PC-9 (cell line): ENCODE data around the gene SLC6A1. TPM values are rescaled to one million over a fixed set of nuclear protein-coding genes. Genes with fewer than 3 reads are reported as not detected.

Source experiments
- BruUV-seq: library from RNA; stranded (reverse); fragments of 400-500 nt; replicated peaks from 2 replicates; lab custom pipeline; 2021; lab: Mats Ljungman, UMichigan
- CTCF ChIA-PET: fragments of 300-600 bp; sonication (Branson Sonifier 250); formaldehyde crosslinking; loops from one replicate; lab custom pipeline; 2022; ENCODE audit warnings: antibody characterized with exemption; lab: Charles Lee
- POLR2A ChIA-PET: fragments of 300-600 bp; sonication (Branson Sonifier 250); formaldehyde crosslinking; loops from one replicate; lab custom pipeline; 2022; ENCODE audit warnings: antibody characterized with exemption; ENCODE audit not compliant: unreplicated experiment; lab: Charles Lee
- DNase-seq, 2 experiments: peaks; one replicate each; pipeline versions ENCODE4 v3.0.0 to v3.0.0-alpha.2; 2015 to 2022; ENCODE audit warnings: mixed read lengths in 1 of 2
- H2AFZ ChIP-seq: fragments of 200-600 bp; sonication (generic); 2 replicates; pipeline ENCODE4 v1.8.1; 2017; ENCODE audit warnings: antibody characterized with exemption
- H3F3A ChIP-seq: fragments of 200-600 bp; sonication (generic); 2 replicates; pipeline ENCODE4 v1.8.1; 2017; ENCODE audit warnings: antibody characterized with exemption, mild to moderate bottlenecking, low read depth; ENCODE audit not compliant: insufficient read depth
- H3K27ac ChIP-seq: fragments of 200-600 bp; sonication (generic); 2 replicates; pipeline ENCODE4 v1.6.1; 2016; ENCODE audit warnings: mixed run types
- H3K27me3 ChIP-seq: fragments of 200-600 bp; sonication (generic); 2 replicates; pipeline ENCODE4 v1.6.1; 2016; ENCODE audit warnings: low read depth, mixed run types; ENCODE audit not compliant: insufficient read depth
- H3K36me3 ChIP-seq: fragments of 200-600 bp; sonication (generic); 2 replicates; pipeline ENCODE4 v1.6.1; 2016; ENCODE audit warnings: low read depth, mixed run types
- H3K4me1 ChIP-seq: fragments of 200-600 bp; sonication (generic); replicated peaks from 2 replicates; pipeline ENCODE4 v1.6.1; 2016; ENCODE audit warnings: mixed run types; ENCODE audit not compliant: insufficient read depth
- H3K4me2 ChIP-seq: fragments of 200-600 bp; sonication (generic); 2 replicates; pipeline ENCODE4 v1.6.1; 2017; ENCODE audit warnings: mixed run types
- H3K4me3 ChIP-seq: fragments of 200-600 bp; sonication (generic); 2 replicates; pipeline ENCODE4 v1.6.1; 2016; ENCODE audit warnings: mixed run types
- H3K79me2 ChIP-seq: fragments of 200-600 bp; sonication (generic); 2 replicates; pipeline ENCODE4 v1.6.1; 2017; ENCODE audit warnings: low read depth, mixed run types
- H3K9me2 ChIP-seq: fragments of 200-600 bp; sonication (generic); 2 replicates; pipeline ENCODE4 v1.8.1; 2017; ENCODE audit warnings: mild to moderate bottlenecking; ENCODE audit not compliant: insufficient read depth
- H3K9me3 ChIP-seq: fragments of 200-600 bp; sonication (generic); 2 replicates; pipeline ENCODE4 v1.8.1; 2016; ENCODE audit warnings: low read depth; ENCODE audit not compliant: insufficient read depth
- H4K20me1 ChIP-seq: fragments of 200-600 bp; sonication (generic); 2 replicates; pipeline ENCODE4 v1.8.1; 2017; ENCODE audit not compliant: insufficient read depth
- CTCF ChIP-seq: fragments of 200-600 bp; sonication (generic); conservative IDR thresholded peaks from 2 replicates; pipeline ENCODE4 v1.6.1; 2017; ENCODE audit warnings: mixed run types, antibody characterized with exemption, mild to moderate bottlenecking, moderate library complexity
- EZH2 ChIP-seq: fragments of 200-600 bp; sonication (generic); IDR thresholded peaks from 2 replicates; pipeline ENCODE4 v1.8.0; 2017; ENCODE audit warnings: antibody characterized with exemption, low read depth
- intact Hi-C: fragments of 100-400 bp; cut with micrococcal nuclease; formaldehyde crosslinking; loops from one replicate; pipeline ENCODE4 v1.10.0; 2022; ENCODE audit not compliant: unreplicated experiment
- total RNA-seq: library from RNA; stranded (reverse); gene quantifications from 2 replicates; pipeline ENCODE4 v1.2.3, GENCODE V29; 2021

The SLC6A1 gene
- total RNA-seq, 1 experiment from 2014 or later = not detected

GRCh38 chr3:11054739-11055438 lies 62.3 kb downstream of the SLC6A1 start:
- peaks cover 89% of the 10 kb centered on the region for H3K27me3 ChIP-seq
- H3K27ac ChIP-seq = no peak overlapping the region
- H4K20me1 ChIP-seq = no peaks in the 10 kb centered on the region
- no peak for DNase-seq
- BruUV-seq = no TSS peak
- no peak for TF ChIP-seq EZH2
- H3F3A ChIP-seq = no peaks in the 10 kb centered on the region
- intact Hi-C loops = loop anchor here (10.0 kb wide), 1 partner anchor 80 kb away; no protein-coding TSS in a partner anchor
- H3K9me3 ChIP-seq = no peaks in the 10 kb centered on the region
- no peak overlapping the region for H3K4me2 ChIP-seq
- H3K36me3 ChIP-seq = no peaks in the 10 kb centered on the region
- ChIA-PET CTCF (no interaction called here), POLR2A (no interaction called here)
- H3K4me1 ChIP-seq = no peaks in the 10 kb centered on the region
- H2AFZ ChIP-seq = no peak overlapping the region
- no peaks in the 10 kb centered on the region for H3K9me2 ChIP-seq
- no peak overlapping the region for H3K4me3 ChIP-seq
- H3K79me2 ChIP-seq = no peaks in the 10 kb centered on the region

GRCh38 chr3:11055496-11055895 lies 62.9 kb downstream of the SLC6A1 start:
- Histone ChIP-seq H3K27me3 (peaks cover 83% of the 10 kb centered on the region), H3K4me1 (no peaks in the 10 kb centered on the region), H3K27ac (no peak overlapping the region), H3K9me3 (no peaks in the 10 kb centered on the region), H3K4me3 (no peak overlapping the region), H2AFZ (no peak overlapping the region), H3K36me3 (no peaks in the 10 kb centered on the region), H3K4me2 (no peak overlapping the region), H3F3A (no peaks in the 10 kb centered on the region), H3K9me2 (no peaks in the 10 kb centered on the region), H4K20me1 (no peaks in the 10 kb centered on the region), H3K79me2 (no peaks in the 10 kb centered on the region)
- BruUV-seq = no TSS peak
- no peak for DNase-seq
- POLR2A ChIA-PET = no interaction called here
- CTCF ChIA-PET = no interaction called here
- TF ChIP-seq CTCF (no peak), EZH2 (no peak)
- intact Hi-C loops = loop anchor here (10.0 kb wide), 1 partner anchor 81 kb away; no protein-coding TSS in a partner anchor

GRCh38 chr3:11056531-11057050 lies 64.0 kb downstream of the SLC6A1 start:
- Histone ChIP-seq H3K79me2 (no peaks in the 10 kb centered on the region), H3K4me1 (no peaks in the 10 kb centered on the region), H2AFZ (no peak overlapping the region), H3F3A (no peaks in the 10 kb centered on the region), H4K20me1 (no peaks in the 10 kb centered on the region), H3K4me3 (no peak overlapping the region), H3K27ac (no peak overlapping the region), H3K9me3 (no peaks in the 10 kb centered on the region), H3K36me3 (no peaks in the 10 kb centered on the region), H3K9me2 (no peaks in the 10 kb centered on the region), H3K4me2 (no peak overlapping the region), H3K27me3 (peaks cover 74% of the 10 kb centered on the region)
- ChIA-PET CTCF (no interaction called here), POLR2A (no interaction called here)
- no peak for TF ChIP-seq CTCF
- no peak for TF ChIP-seq EZH2
- intact Hi-C loops = loop anchor here (10.0 kb wide), 1 partner anchor 82 kb away; no protein-coding TSS in a partner anchor
- DNase-seq = no peak
- no TSS peak for BruUV-seq
